ENCODE measurements around the gene DNAH7.

DNA sequence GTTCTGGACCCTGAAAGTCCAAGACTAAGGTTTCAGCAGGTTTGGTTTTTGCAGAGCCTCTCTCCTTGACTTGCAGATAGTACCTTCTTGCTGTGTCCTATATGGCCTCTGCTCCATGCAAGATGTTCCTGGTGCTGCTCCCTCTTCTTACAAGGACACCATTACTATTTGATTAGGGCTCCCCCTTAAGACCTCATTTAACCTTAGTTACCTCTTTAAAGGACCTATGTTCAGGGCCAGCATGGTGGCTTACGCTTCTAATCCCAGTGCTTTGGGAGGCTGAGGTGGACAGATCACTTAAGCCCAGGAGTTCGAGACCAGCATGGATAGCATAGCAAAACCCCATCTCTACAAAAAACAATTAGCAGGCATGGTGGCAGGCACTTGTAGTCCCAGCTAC is 232.6 kb downstream of the DNAH7 start:
- TF ChIP-seq, protein P1, sequence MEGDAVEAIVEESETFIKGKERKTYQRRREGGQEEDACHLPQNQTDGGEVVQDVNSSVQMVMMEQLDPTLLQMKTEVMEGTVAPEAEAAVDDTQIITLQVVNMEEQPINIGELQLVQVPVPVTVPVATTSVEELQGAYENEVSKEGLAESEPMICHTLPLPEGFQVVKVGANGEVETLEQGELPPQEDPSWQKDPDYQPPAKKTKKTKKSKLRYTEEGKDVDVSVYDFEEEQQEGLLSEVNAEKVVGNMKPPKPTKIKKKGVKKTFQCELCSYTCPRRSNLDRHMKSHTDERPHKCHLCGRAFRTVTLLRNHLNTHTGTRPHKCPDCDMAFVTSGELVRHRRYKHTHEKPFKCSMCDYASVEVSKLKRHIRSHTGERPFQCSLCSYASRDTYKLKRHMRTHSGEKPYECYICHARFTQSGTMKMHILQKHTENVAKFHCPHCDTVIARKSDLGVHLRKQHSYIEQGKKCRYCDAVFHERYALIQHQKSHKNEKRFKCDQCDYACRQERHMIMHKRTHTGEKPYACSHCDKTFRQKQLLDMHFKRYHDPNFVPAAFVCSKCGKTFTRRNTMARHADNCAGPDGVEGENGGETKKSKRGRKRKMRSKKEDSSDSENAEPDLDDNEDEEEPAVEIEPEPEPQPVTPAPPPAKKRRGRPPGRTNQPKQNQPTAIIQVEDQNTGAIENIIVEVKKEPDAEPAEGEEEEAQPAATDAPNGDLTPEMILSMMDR (IDR thresholded peaks at IDR 0.05): no peak
- no peak for TF ChIP-seq POLR2A (IDR thresholded peaks at IDR 0.05)
